CD4-positive, alpha-beta T cell (primary cell): ENCODE data around the gene SLC35E3. TPM values are rescaled to one million over a fixed set of nuclear protein-coding genes. Genes with fewer than 3 reads are reported as not detected.

Experiments
- ATAC-seq: fragments of 200-7000 bp; cut with Tn5 transposase; one replicate; pipeline ENCODE4 v1.10.0; 2022; ENCODE audit warnings: mild to moderate bottlenecking; ENCODE audit not compliant: poor library complexity
- CTCF ChIA-PET: fragments of 350-600 bp; sonication (Branson Sonifier 250); formaldehyde crosslinking; loops from one replicate; lab custom pipeline; 2021; ENCODE audit warnings: antibody characterized with exemption, inconsistent platforms; lab: Charles Lee
- POLR2A ChIA-PET: fragments of 350-600 bp; sonication (Branson Sonifier 250); formaldehyde crosslinking; loops from one replicate; lab custom pipeline; 2021; ENCODE audit warnings: antibody characterized with exemption, inconsistent platforms; lab: Charles Lee
- DNase-seq, 14 experiments: peaks; one replicate each; pipeline ENCODE4 v3.0.0-alpha.2; 2013 to 2020; ENCODE audit warnings: mixed read lengths in 2 of 14
- H3K27ac ChIP-seq, 2 donors: one replicate each; pipeline versions ENCODE4 v1.5.1 to v1.7.0; 2013; ENCODE audit warnings: low read length in 2 of 2, low read depth in 1 of 2, mild to moderate bottlenecking in 1 of 2
- H3K27me3 ChIP-seq, 2 experiments: 1 replicate in 1 of 2; 2 replicates in 1 of 2; pipeline versions ENCODE4 v1.6.1 to v1.7.0; 2013; ENCODE audit warnings: low read length in 2 of 2, control low read depth in 1 of 2, mild to moderate bottlenecking in 1 of 2, moderate library complexity in 1 of 2; ENCODE audit not compliant: insufficient read depth in 2 of 2, control insufficient read depth in 1 of 2
- H3K36me3 ChIP-seq: one replicate; pipeline ENCODE4 v1.6.1; 2013; ENCODE audit warnings: low read length, control low read depth; ENCODE audit not compliant: insufficient read depth
- H3K4me1 ChIP-seq: one replicate; pipeline ENCODE4 v1.6.1; 2013; ENCODE audit warnings: low read length, control low read depth; ENCODE audit not compliant: insufficient read depth
- H3K4me3 ChIP-seq: one replicate; pipeline ENCODE4 v1.5.1; 2013; ENCODE audit warnings: mild to moderate bottlenecking, low read length, moderate library complexity
- H3K9me3 ChIP-seq, 2 experiments: 1 replicate in 1 of 2; 2 replicates in 1 of 2; pipeline versions ENCODE4 v1.6.1 to v1.7.0; 2013; ENCODE audit warnings: low read length in 2 of 2, mild to moderate bottlenecking in 2 of 2, control low read depth in 1 of 2, moderate library complexity in 1 of 2; ENCODE audit not compliant: control insufficient read depth in 1 of 2, insufficient read depth in 1 of 2
- H3K27ac Mint-ChIP-seq: one replicate; pipeline ENCODE4 v1.8.0; 2020; ENCODE audit warnings: mixed read lengths
- H3K27me3 Mint-ChIP-seq: one replicate; pipeline ENCODE4 v1.8.0; 2021; ENCODE audit warnings: mixed read lengths
- H3K36me3 Mint-ChIP-seq: one replicate; pipeline ENCODE4 v1.8.0; 2021; ENCODE audit warnings: low read depth, mixed read lengths
- H3K4me1 Mint-ChIP-seq: one replicate; pipeline ENCODE4 v1.8.0; 2021; ENCODE audit warnings: low read depth, mixed read lengths
- H3K4me3 Mint-ChIP-seq: one replicate; pipeline ENCODE4 v1.8.0; 2020; ENCODE audit warnings: mild to moderate bottlenecking, mixed read lengths
- H3K9me3 Mint-ChIP-seq: one replicate; pipeline ENCODE4 v1.8.0; 2020; ENCODE audit warnings: mixed read lengths
- CTCF ChIP-seq: fragments of 200-600 bp; IDR thresholded peaks from one replicate; pipeline ENCODE4 v1.8.0; 2022; ENCODE audit warnings: antibody characterized with exemption, mild to moderate bottlenecking
- intact Hi-C, 2 experiments: fragments of 100-400 bp; cut with DNase I in 1 of 2; cut with micrococcal nuclease in 1 of 2; formaldehyde crosslinking; loops; one replicate each; pipeline versions ENCODE4 v1.15.1 to v1.9.0; 2023 to 2025; cut with DNase I, micrococcal nuclease
- total RNA-seq, 174 experiments: library from RNA in 2 of 174; stranded (reverse) in 2 of 174; gene quantifications; one replicate each; pipeline ENCODE4 v1.2.3 and lab custom pipeline; 2021 to 2026

The SLC35E3 gene
- total RNA-seq, 2 experiments from 2014 or later, result 3.5 to 6.1 TPM

- ChIA-PET CTCF (interaction anchor here (2.3 kb wide), 1 partner anchor 18 kb away, joined by 11 read pairs; no protein-coding TSS in a partner anchor), POLR2A (interaction anchor here (0.5 kb wide), 1 partner anchor 510 kb away, joined by 3 read pairs; no protein-coding TSS in a partner anchor)
- TF ChIP-seq CTCF, result no peak
- ATAC-seq (no peak), DNase-seq (no peak)
- H3K4me3 ChIP-seq, result no peak overlapping the region
- H3K4me1 Mint-ChIP-seq, result peaks cover 56% of the 10 kb centered on the region
- intact Hi-C loops, result loop anchor here in 1 of 2 experiments (5.0 to 10.0 kb wide), 4 partner anchors 135 to 922 kb away; partner anchors contain the start of genes CCT2, CPSF6 and RAB3IP
- no peaks in the 10 kb centered on the region for H3K27me3 Mint-ChIP-seq
- H3K27me3 ChIP-seq, result no peaks in the 10 kb centered on the region
- no peak overlapping the region for H3K27ac ChIP-seq
- no peak overlapping the region for H3K4me3 Mint-ChIP-seq
- H3K36me3 ChIP-seq, result peaks cover 61% of the 10 kb centered on the region
- H3K9me3 Mint-ChIP-seq, result no peaks in the 10 kb centered on the region
- H3K9me3 ChIP-seq, result no peaks in the 10 kb centered on the region
- peaks cover 13% of the 10 kb centered on the region for H3K4me1 ChIP-seq
- peaks cover 83% of the 10 kb centered on the region for H3K36me3 Mint-ChIP-seq
- peak overlapping the region; percentile 66 for H3K27ac Mint-ChIP-seq
These were observed 66.7 kb downstream of the SLC35E3 start for GRCh38 chr12:68812553-68813241.

GRCh38 chr12:68813242-68813593, 67.2 kb downstream of the SLC35E3 start:
- Mint-ChIP-seq H3K36me3 (peaks cover 79% of the 10 kb centered on the region), H3K27me3 (no peaks in the 10 kb centered on the region), H3K9me3 (no peaks in the 10 kb centered on the region), H3K4me1 (peaks cover 54% of the 10 kb centered on the region), H3K4me3 (peak overlapping the region; percentile 43), H3K27ac (peak overlapping the region; percentile 66)
- peak overlapping the region in 1 of 2 donors; percentile 4 for H3K27ac ChIP-seq
- H3K9me3 ChIP-seq, result no peaks in the 10 kb centered on the region
- TF ChIP-seq CTCF, result no peak
- H3K4me3 ChIP-seq, result no peak overlapping the region
- intact Hi-C loops, result loop anchor here in 1 of 2 experiments (5.0 to 10.0 kb wide), 4 partner anchors 136 to 922 kb away; partner anchors contain the start of genes CCT2, CPSF6 and RAB3IP
- ChIA-PET CTCF (interaction anchor here (2.3 kb wide), 1 partner anchor 18 kb away, joined by 11 read pairs; no protein-coding TSS in a partner anchor), POLR2A (interaction anchor here (0.5 kb wide), 1 partner anchor 511 kb away, joined by 3 read pairs; no protein-coding TSS in a partner anchor)
- DNase-seq (no peak), ATAC-seq (no peak)
- peaks cover 66% of the 10 kb centered on the region for H3K36me3 ChIP-seq
- H3K27me3 ChIP-seq, result no peaks in the 10 kb centered on the region
- peaks cover 13% of the 10 kb centered on the region for H3K4me1 ChIP-seq

GRCh38 chr12:68814490-68815231, 68.7 kb downstream of the SLC35E3 start:
- H3K27me3 ChIP-seq, result no peaks in the 10 kb centered on the region
- DNase-seq, result no peak
- no peak for ATAC-seq
- Mint-ChIP-seq H3K27ac (peak overlapping the region; percentile 0), H3K27me3 (no peaks in the 10 kb centered on the region), H3K9me3 (no peaks in the 10 kb centered on the region), H3K36me3 (peaks cover 77% of the 10 kb centered on the region), H3K4me1 (peaks cover 50% of the 10 kb centered on the region), H3K4me3 (no peak overlapping the region)
- ChIA-PET CTCF (interaction anchor here (2.4 kb wide), 1 partner anchor 15 kb away, joined by 6 read pairs; no protein-coding TSS in a partner anchor), POLR2A (interaction anchor here (1.1 kb wide), 1 partner anchor 22 kb away, joined by 3 read pairs; no protein-coding TSS in a partner anchor)
- no peak overlapping the region for H3K27ac ChIP-seq
- peaks cover 76% of the 10 kb centered on the region for H3K36me3 ChIP-seq
- no peaks in the 10 kb centered on the region for H3K9me3 ChIP-seq
- no peak for TF ChIP-seq CTCF
- peaks cover 7% of the 10 kb centered on the region for H3K4me1 ChIP-seq
- intact Hi-C loops, result loop anchor here in 1 of 2 experiments (5.0 to 10.0 kb wide), 4 partner anchors 137 to 920 kb away; partner anchors contain the start of genes CCT2, CPSF6 and RAB3IP
- no peak overlapping the region for H3K4me3 ChIP-seq
